Fibroblast of skin of left biceps (primary cell): ENCODE results near the gene B3GNT3.

Experiments
- DNase-seq, 2 experiments: peaks; one replicate each; pipeline ENCODE4 v3.0.0-alpha.2; 2013; ENCODE audit warnings: low read depth in 2 of 2

Gene B3GNT3

DNA sequence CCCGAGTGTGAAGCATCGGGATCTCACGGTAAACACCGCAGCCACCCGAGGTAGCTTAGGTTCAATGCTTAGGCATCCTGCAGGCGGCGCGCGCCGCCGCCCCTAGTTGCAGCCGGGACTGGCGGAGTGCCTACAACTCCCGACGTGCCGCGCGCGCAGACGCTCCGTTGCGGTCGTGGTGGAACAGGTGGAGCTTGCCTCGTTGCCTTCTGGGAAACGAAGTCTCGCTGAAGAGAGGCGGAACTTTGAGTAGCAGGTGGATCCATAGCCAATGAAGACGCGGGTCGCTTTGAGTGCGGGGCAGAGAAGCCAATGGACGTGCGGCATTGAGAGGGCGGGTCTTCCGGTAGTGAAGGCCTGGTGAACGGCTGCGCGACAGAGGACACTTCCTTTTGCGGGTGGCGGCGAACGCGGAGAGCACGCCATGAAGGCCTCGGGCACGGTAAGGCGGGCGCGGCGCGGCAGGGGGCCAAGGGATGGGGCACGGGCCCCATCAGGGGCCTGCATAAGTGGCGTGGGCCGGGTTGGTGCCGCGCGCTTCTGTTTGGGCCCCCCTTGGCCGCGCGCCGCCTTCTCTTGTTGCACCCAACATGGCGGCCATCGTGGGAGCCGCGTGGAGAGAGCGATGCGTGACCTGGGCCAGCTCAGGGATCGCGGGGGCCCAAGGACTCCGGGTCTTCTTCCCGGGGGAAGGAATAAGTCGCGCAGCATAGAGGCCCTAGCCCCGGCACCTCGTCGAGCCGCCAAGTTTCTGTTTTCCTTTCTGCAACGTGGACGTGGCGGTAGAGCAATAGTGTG, 64.8 kb downstream of the B3GNT3 start, which contains the start of gene RPL18A:
Gene RPL18A (plus strand): TSS at position 378 of the 798 bp plus-strand sequence. CDS start 47 bp downstream, at position 425.
- peak; percentile 99 for DNase-seq

DNA sequence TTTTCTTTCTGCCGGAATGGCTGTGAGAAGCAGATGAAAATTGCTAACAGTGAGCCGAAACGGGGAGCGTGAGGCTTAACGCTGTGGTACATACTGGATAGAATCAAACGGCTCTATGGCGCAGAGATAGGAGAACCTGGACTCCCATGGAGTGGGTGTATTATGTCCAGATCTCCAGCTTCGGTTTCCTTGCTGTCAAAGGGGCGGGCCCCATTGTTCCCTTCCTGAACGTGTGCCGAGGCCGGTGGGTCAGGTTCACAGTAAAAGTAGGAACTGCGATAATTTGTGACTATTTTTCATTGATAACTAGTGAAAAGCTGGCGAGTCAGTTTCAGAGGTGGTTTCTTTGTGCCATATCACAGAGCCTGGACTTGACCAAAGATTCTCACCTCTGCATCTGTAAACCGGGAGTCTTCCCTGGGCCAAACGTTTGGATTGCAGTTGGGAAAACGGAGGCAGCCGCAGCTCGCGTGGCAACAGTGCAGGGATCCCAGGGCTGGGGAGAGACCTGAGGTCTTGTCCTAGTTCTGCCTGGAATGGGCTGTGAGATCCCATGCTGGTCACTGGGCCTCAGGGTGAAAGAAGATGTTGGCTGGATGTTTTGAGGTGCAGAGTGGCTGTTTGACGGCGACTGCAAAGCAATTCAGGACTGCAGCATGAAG, 65.5 kb downstream of the B3GNT3 start:
- no peak for DNase-seq

DNA sequence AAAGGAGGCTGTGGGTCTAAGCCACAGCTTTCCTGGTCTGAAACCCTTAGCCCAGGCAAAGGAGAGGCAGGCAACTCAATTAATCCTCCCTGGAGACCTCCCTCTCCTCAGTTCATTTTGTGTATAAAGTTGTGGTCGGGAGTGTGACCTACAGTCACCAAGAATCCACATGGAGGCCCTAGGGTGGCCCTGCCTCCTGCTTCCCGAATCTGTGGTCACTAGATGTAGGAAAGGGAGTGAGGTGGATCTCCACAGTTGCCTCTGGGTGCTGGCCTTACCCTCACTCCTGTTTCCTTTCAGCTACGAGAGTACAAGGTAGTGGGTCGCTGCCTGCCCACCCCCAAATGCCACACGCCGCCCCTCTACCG, 66.0 kb downstream of the B3GNT3 start:
- DNase-seq: no peak

DNA sequence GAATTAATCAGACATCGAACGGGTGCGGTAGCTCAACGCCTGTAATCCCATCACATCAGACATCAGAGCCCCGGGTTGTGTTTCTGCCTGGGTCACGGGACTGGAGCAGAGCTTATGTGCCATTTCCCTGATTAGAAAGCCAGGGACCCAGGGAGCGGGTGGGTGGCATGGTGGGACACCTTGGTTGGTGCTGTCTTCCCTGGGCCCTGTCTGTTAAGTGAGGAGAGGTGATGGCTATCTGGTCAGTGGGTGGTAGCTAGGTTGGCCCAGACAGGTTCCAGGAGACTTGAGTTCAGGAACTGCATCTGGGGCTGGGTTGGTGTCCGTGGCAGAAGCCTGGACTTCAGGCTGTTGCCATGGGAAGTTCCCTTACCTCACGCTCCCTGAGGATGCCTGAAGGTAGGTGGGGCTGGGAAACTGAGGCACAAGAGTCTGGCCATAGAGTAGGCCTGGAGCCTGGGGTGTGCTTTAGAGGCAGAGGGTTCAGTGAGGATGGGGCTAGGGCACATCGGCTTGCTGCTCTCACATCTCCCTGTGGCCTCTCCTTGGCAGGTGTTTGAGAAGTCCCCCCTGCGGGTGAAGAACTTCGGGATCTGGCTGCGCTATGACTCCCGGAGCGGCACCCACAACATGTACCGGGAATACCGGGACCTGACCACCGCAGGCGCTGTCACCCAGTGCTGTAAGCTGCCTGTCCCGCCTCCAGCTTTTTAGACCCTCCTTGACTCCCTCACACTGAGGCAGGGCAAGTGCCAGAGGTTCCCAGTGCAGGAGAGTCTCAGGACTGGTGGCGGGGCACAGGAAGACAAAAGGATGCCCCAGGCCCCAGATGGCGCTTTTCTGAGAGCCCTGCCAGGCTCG, 66.8 kb downstream of the B3GNT3 start:
- no peak for DNase-seq

DNA sequence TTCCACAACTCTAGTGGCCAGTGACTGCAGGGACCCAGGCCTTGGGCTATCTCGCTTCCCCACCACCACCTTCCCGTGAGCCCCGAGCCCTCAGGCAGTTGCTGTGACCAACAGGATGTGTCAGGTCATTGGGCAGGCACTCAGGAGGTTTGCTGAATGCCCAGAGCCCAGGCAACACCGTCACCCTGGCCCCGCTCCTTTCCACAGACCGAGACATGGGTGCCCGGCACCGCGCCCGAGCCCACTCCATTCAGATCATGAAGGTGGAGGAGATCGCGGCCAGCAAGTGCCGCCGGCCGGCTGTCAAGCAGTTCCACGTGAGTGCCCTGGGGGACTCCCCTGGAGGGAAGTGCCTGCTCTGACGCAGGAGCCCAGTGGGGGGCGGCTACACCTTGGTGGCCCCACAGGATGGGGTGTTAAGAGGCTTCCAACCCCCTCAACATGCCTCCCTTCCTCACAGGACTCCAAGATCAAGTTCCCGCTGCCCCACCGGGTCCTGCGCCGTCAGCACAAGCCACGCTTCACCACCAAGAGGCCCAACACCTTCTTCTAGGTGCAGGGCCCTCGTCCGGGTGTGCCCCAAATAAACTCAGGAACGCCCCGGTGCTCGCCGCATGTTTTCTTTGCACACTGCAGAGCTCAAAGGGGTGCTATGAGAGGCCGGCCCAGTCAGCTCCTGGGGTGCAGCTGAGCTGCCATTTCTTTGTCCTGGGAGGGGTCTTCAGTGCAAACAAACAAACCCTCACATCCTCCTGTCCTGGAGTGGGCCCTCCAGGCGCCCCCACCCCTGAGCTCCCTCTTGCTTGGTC, 68.0 kb downstream of the B3GNT3 start:
- DNase-seq: no peak
